Nephron progenitor cell (in vitro differentiated cells): ENCODE data around the gene TRIM54.
A peak's percentile ranks its signal among the peaks of the same experiment; 100 is the strongest.

Source experiments
- DNase-seq: peaks from one replicate; pipeline ENCODE4 v3.0.0; 2021
- H3K27ac Mint-ChIP-seq: 2 replicates; pipeline ENCODE4 v1.8.0; 2021; ENCODE audit warnings: mild to moderate bottlenecking, moderate library complexity, mixed read lengths
- H3K27me3 Mint-ChIP-seq: 2 replicates; pipeline ENCODE4 v1.8.0; 2021; ENCODE audit warnings: mild to moderate bottlenecking, low read depth, mixed read lengths; ENCODE audit not compliant: poor library complexity
- H3K36me3 Mint-ChIP-seq: 2 replicates; pipeline ENCODE4 v1.8.0; 2021; ENCODE audit warnings: low read depth, mixed read lengths
- H3K4me1 Mint-ChIP-seq: 2 replicates; pipeline ENCODE4 v1.8.0; 2021; ENCODE audit warnings: mixed read lengths
- H3K4me3 Mint-ChIP-seq: 2 replicates; pipeline ENCODE4 v1.8.0; 2021; ENCODE audit warnings: mild to moderate bottlenecking, moderate library complexity, mixed read lengths
- H3K9me3 Mint-ChIP-seq: 2 replicates; pipeline ENCODE4 v1.8.0; 2021; ENCODE audit warnings: mild to moderate bottlenecking, moderate library complexity, mixed read lengths
- TF ChIP-seq, protein P1 (sequence below): fragments of 200-600 bp; sonication (generic); IDR thresholded peaks from 2 replicates; pipeline ENCODE4 v1.5.0; 2021; ENCODE audit warnings: antibody characterized with exemption

TRIM54 gene, protein sequence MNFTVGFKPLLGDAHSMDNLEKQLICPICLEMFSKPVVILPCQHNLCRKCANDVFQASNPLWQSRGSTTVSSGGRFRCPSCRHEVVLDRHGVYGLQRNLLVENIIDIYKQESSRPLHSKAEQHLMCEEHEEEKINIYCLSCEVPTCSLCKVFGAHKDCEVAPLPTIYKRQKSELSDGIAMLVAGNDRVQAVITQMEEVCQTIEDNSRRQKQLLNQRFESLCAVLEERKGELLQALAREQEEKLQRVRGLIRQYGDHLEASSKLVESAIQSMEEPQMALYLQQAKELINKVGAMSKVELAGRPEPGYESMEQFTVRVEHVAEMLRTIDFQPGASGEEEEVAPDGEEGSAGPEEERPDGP

DNA sequence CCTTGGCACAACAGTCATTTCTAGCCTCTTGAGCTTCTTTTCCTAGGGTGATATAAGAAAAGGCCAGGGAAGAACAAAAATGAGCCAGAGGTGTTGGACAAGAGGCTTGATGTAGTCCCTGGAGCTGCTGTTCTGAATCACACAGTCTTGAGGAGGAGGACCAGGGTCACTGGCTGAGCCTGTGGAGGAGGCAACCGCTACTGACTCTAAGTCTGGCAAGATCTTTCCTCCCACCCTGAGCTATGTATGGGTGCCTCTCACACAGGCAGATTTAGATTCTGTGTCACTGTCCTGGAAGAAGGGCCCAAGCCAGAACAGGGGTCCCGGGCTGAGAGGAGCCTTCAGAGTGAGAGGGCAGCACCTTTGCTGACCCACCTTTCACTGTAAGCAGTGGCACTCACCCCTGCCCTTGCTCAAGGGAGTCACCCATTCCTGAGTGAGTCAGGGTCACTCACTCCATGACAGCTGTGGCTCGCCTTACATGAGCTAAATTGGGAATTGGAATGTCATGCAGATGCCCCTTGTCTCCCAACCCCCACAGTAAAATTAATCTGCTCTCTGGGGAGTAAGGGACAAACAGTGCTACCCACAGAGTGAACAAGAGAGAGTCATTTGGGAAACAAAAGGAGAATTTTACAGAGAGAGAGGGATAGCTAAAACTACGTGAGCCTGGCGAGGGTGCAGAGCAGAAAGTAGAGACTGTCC, at the start of gene TRIM54:
TSS of gene TRIM54 (plus strand) at position 575 of the 705 bp plus-strand sequence. CDS start 303 bp downstream, outside the sequence.
- Mint-ChIP-seq H3K27me3 (peaks cover 66% of the 10 kb centered on the region), H3K4me3 (peak within 1 kb of the TSS; percentile 47), H3K36me3 (no peaks in the 10 kb centered on the region), H3K4me1 (peaks cover 38% of the 10 kb centered on the region), H3K27ac (peak within 1 kb of the TSS; percentile 17), H3K9me3 (no peaks in the 10 kb centered on the region)
- TF ChIP-seq, protein P1, sequence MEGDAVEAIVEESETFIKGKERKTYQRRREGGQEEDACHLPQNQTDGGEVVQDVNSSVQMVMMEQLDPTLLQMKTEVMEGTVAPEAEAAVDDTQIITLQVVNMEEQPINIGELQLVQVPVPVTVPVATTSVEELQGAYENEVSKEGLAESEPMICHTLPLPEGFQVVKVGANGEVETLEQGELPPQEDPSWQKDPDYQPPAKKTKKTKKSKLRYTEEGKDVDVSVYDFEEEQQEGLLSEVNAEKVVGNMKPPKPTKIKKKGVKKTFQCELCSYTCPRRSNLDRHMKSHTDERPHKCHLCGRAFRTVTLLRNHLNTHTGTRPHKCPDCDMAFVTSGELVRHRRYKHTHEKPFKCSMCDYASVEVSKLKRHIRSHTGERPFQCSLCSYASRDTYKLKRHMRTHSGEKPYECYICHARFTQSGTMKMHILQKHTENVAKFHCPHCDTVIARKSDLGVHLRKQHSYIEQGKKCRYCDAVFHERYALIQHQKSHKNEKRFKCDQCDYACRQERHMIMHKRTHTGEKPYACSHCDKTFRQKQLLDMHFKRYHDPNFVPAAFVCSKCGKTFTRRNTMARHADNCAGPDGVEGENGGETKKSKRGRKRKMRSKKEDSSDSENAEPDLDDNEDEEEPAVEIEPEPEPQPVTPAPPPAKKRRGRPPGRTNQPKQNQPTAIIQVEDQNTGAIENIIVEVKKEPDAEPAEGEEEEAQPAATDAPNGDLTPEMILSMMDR: no peak
- no peak for DNase-seq

DNA sequence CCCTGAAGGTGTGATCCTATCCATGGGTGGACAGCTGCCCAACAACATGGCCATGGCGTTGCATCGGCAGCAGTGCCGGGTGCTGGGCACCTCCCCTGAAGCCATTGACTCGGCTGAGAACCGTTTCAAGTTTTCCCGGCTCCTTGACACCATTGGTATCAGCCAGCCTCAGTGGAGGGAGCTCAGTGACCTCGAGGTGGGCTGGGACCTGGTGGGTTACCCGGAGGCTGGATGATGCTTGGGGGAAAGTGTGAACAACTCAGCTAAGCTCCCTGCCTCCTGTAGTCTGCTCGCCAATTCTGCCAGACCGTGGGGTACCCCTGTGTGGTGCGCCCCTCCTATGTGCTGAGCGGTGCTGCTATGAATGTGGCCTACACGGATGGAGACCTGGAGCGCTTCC, 48.9 kb upstream of the TRIM54 start:
- TF ChIP-seq, protein P1: no peak
- Mint-ChIP-seq H3K4me3 (no peak overlapping the region), H3K36me3 (peaks cover 70% of the 10 kb centered on the region)

DNA sequence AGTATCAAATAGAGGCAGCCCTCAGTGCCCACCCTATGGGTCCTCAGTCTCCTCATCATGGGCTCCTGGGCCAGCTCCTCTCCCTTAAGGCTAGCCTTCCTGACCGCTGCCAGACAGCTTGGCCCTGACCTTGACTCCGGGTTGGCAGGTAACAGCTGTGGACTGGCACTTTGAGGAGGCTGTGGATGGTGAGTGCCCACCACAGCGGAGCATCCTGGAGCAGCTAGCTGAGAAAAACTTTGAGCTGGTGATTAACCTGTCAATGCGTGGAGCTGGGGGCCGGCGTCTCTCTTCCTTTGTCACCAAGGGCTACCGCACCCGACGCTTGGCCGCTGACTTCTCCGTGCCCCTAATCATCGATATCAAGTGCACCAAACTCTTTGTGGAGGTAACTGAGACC, 46.1 kb upstream of the TRIM54 start:
- Mint-ChIP-seq H3K27me3 (no peaks in the 10 kb centered on the region), H3K27ac (no peak overlapping the region), H3K36me3 (peaks cover 82% of the 10 kb centered on the region), H3K4me1 (no peaks in the 10 kb centered on the region), H3K4me3 (no peak overlapping the region), H3K9me3 (no peaks in the 10 kb centered on the region)
- TF ChIP-seq, protein P1: no peak
- DNase-seq: no peak

More for the DNA sequence above, 48.9 kb upstream of the TRIM54 start:
- no peak overlapping the region for H3K27ac Mint-ChIP-seq
- no peaks in the 10 kb centered on the region for H3K4me1 Mint-ChIP-seq
- H3K9me3 Mint-ChIP-seq: no peaks in the 10 kb centered on the region
- no peak for DNase-seq
- no peaks in the 10 kb centered on the region for H3K27me3 Mint-ChIP-seq

DNA sequence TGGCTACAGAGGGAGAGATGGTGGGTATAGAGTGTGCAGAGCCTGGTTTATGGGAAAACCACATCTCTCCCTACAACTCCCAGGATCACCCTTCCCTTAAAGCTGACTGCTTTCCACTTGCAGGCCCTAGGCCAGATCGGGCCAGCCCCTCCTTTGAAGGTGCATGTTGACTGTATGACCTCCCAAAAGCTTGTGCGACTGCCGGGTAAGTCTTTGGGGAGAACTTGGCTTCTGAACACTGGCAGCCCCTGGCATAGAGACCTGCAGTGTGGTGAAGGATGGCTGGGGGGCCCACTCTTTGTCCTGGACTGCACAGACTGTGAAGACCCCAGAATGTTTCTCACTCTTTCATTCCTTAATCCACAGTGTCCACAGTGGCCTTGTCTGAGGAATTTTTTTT, 45.6 kb upstream of the TRIM54 start:
- no peak overlapping the region for H3K4me3 Mint-ChIP-seq
- no peaks in the 10 kb centered on the region for H3K9me3 Mint-ChIP-seq
- DNase-seq: no peak
- H3K4me1 Mint-ChIP-seq: no peaks in the 10 kb centered on the region
- TF ChIP-seq, protein P1: no peak
- peaks cover 82% of the 10 kb centered on the region for H3K36me3 Mint-ChIP-seq
- no peak overlapping the region for H3K27ac Mint-ChIP-seq
- H3K27me3 Mint-ChIP-seq: no peaks in the 10 kb centered on the region

DNA sequence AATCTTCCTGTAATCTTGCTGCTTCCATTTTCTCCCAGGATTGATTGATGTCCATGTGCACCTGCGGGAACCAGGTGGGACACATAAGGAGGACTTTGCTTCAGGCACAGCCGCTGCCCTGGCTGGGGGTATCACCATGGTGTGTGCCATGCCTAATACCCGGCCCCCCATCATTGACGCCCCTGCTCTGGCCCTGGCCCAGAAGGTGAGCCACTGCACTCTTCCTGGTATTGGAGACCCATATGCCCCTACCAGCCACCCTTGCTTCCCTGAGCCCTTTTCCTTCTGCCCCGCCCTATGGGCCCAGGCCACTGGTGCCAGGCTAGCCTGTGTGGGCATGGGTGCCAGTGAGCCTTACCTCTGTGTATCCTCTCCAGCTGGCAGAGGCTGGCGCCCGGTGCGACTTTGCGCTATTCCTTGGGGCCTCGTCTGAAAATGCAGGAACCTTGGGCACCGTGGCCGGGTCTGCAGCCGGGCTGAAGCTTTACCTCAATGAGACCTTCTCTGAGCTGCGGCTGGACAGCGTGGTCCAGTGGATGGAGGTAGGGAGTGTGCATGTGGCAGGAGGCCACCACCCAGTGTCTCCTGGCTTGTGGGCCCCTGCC, 44.8 kb upstream of the TRIM54 start:
- DNase-seq: no peak
- TF ChIP-seq, protein P1: no peak
- Mint-ChIP-seq H3K36me3 (peaks cover 79% of the 10 kb centered on the region), H3K9me3 (no peaks in the 10 kb centered on the region), H3K27me3 (no peaks in the 10 kb centered on the region), H3K4me3 (no peak overlapping the region), H3K4me1 (no peaks in the 10 kb centered on the region), H3K27ac (no peak overlapping the region)
